Measurements from ENCODE around the gene AKR1C8. TPM values are rescaled to one million over a fixed set of nuclear protein-coding genes. Genes with fewer than 3 reads are reported as not detected.
"Not testable (repeated sequence)": the region's sequence is repeated elsewhere in the genome, so short reads cannot be mapped to it uniquely, and the experiment has no call there.

The AKR1C8 gene
- total RNA-seq, 6 experiments from 2014 or later = not detected

GRCh38 chr10:5188358-5188757, 3.4 kb upstream of the AKR1C8 start:
- H3K9me3 Mint-ChIP-seq = no peaks in the 10 kb centered on the region
- TF ChIP-seq CTCF (IDR thresholded peaks at IDR 0.05) = no peak
- H3K27ac Mint-ChIP-seq = no peak overlapping the region
- no peak overlapping the region for H3K4me3 Mint-ChIP-seq
- no peaks in the 10 kb centered on the region for H3K36me3 Mint-ChIP-seq (ENCODE audit: low read depth)
- no peak for DNase-seq
- H3K27me3 Mint-ChIP-seq (ENCODE audit: insufficient read depth) = peaks cover 12% of the 10 kb centered on the region
- H3K4me1 Mint-ChIP-seq (ENCODE audit: low read depth) = no peaks in the 10 kb centered on the region

- no peak for DNase-seq
- no peak for TF ChIP-seq CTCF (IDR thresholded peaks at IDR 0.05)
These were observed 2.9 kb upstream of the AKR1C8 start for GRCh38 chr10:5187867-5188266.

GRCh38 chr10:5183923-5184322, 1.0 kb downstream of the AKR1C8 start:
- DNase-seq = no peak
- no peak for TF ChIP-seq CTCF (IDR thresholded peaks at IDR 0.05)
- H3K4me1 Mint-ChIP-seq (ENCODE audit: low read depth) = no peaks in the 10 kb centered on the region
- no peak overlapping the region for H3K4me3 Mint-ChIP-seq
- no peaks in the 10 kb centered on the region for H3K36me3 Mint-ChIP-seq (ENCODE audit: low read depth)
- H3K27ac Mint-ChIP-seq = no peak overlapping the region
- H3K9me3 Mint-ChIP-seq = no peaks in the 10 kb centered on the region
- peaks cover 5% of the 10 kb centered on the region; the same call in 1 of the 2 replicates for H3K27me3 Mint-ChIP-seq (ENCODE audit: insufficient read depth)

More at GRCh38 chr10:5187867-5188266, 2.9 kb upstream of the AKR1C8 start:
- H3K9me3 Mint-ChIP-seq = no peaks in the 10 kb centered on the region
- H3K4me1 Mint-ChIP-seq (ENCODE audit: low read depth) = no peaks in the 10 kb centered on the region
- H3K27ac Mint-ChIP-seq = no peak overlapping the region
- no peaks in the 10 kb centered on the region for H3K36me3 Mint-ChIP-seq (ENCODE audit: low read depth)
- peaks cover 12% of the 10 kb centered on the region for H3K27me3 Mint-ChIP-seq (ENCODE audit: insufficient read depth)
- H3K4me3 Mint-ChIP-seq = no peak overlapping the region

- not testable (repeated sequence) for H3K27ac Mint-ChIP-seq; H3K27me3 Mint-ChIP-seq (ENCODE audit: insufficient read depth); H3K9me3 Mint-ChIP-seq; H3K4me1 Mint-ChIP-seq (ENCODE audit: low read depth); H3K36me3 Mint-ChIP-seq (ENCODE audit: low read depth); DNase-seq; H3K4me3 Mint-ChIP-seq
These were observed 4.4 kb downstream of the AKR1C8 start for GRCh38 chr10:5180503-5180902.

GRCh38 chr10:5175581-5175980, 9.4 kb downstream of the AKR1C8 start:
- H3K9me3 Mint-ChIP-seq; H3K27me3 Mint-ChIP-seq (ENCODE audit: insufficient read depth); H3K27ac Mint-ChIP-seq: not testable (repeated sequence)

GRCh38 chr10:5168897-5169420, 16.0 kb downstream of the AKR1C8 start:
- no peak for TF ChIP-seq CTCF (IDR thresholded peaks at IDR 0.05)
- Mint-ChIP-seq H3K27ac (no peak overlapping the region), H3K4me3 (no peak overlapping the region), H3K27me3 (ENCODE audit: insufficient read depth) (no peaks in the 10 kb centered on the region), H3K9me3 (peaks cover 30% of the 10 kb centered on the region), H3K4me1 (ENCODE audit: low read depth) (no peaks in the 10 kb centered on the region), H3K36me3 (ENCODE audit: low read depth) (peaks cover 8% of the 10 kb centered on the region; the same call in 1 of the 2 replicates)
- no peak for DNase-seq

More at GRCh38 chr10:5175581-5175980, 9.4 kb downstream of the AKR1C8 start:
- H3K4me1 Mint-ChIP-seq (ENCODE audit: low read depth); DNase-seq; H3K4me3 Mint-ChIP-seq; H3K36me3 Mint-ChIP-seq (ENCODE audit: low read depth): not testable (repeated sequence)

GRCh38 chr10:5165738-5166137, 19.2 kb downstream of the AKR1C8 start:
- no peak overlapping the region for H3K4me3 Mint-ChIP-seq
- peaks cover 8% of the 10 kb centered on the region; the same call in 1 of the 2 replicates for H3K36me3 Mint-ChIP-seq (ENCODE audit: low read depth)
- no peaks in the 10 kb centered on the region for H3K27me3 Mint-ChIP-seq (ENCODE audit: insufficient read depth)
- no peak for TF ChIP-seq CTCF (IDR thresholded peaks at IDR 0.05)
- H3K4me1 Mint-ChIP-seq (ENCODE audit: low read depth) = no peaks in the 10 kb centered on the region
- no peak for DNase-seq
- peaks cover 42% of the 10 kb centered on the region for H3K9me3 Mint-ChIP-seq
- H3K27ac Mint-ChIP-seq = no peak overlapping the region

All from HFFc6 (cell line).